K562 (cell line): ENCODE data around the gene BEX3.

Source experiments
- BRF1 ChIP-seq: IDR thresholded peaks from 3 replicates; pipeline ENCODE4 v1.6.1; 2011; ENCODE audit warnings: borderline replicate concordance, mild to moderate bottlenecking; ENCODE audit not compliant: insufficient read length; ENCODE audit errors: extremely low read depth
- CTBP1 ChIP-seq: fragments of 450-650 bp; IDR thresholded peaks from 2 replicates; pipeline ENCODE4 v1.6.1; 2016; ENCODE audit warnings: borderline replicate concordance
- EP400 ChIP-seq: fragments of 450-650 bp; IDR thresholded peaks from 2 replicates; pipeline ENCODE4 v1.6.1; 2017; ENCODE audit warnings: antibody characterized with exemption, mild to moderate bottlenecking, moderate library complexity
- KLF13 ChIP-seq: fragments of 450-650 bp; IDR thresholded peaks from 2 replicates; pipeline ENCODE4 v1.6.1; 2016; ENCODE audit warnings: missing genetic modification characterization, low read depth, mild to moderate bottlenecking, missing compliant biosample characterization, moderate library complexity, borderline replicate concordance
- PHTF2 ChIP-seq: fragments of 250-450 bp; sonication (Bioruptor Pico); IDR thresholded peaks from 2 replicates; pipeline ENCODE4 v1.5.0; 2021; ENCODE audit warnings: mild to moderate bottlenecking
- POLR2A ChIP-seq: fragments of 450-650 bp; conservative IDR thresholded peaks from 2 replicates; pipeline ENCODE4 v1.6.1; 2016
- RAD21 ChIP-seq, 2 experiments: fragments of 250-450 bp in 1 of 2; fragments of 450-650 bp in 1 of 2; sonication (Bioruptor Pico) in 1 of 2; formaldehyde crosslinking in 1 of 2; IDR thresholded peaks in 1 of 2; conservative IDR thresholded peaks in 1 of 2; 2 replicates each; pipeline versions ENCODE4 v1.4.0 to v1.8.0; 2020 to 2022; ENCODE audit warnings: mild to moderate bottlenecking in 2 of 2, moderate library complexity in 1 of 2
- RAD51 ChIP-seq: fragments of 450-650 bp; IDR thresholded peaks from 2 replicates; pipeline ENCODE4 v1.7.1; 2016; ENCODE audit warnings: low read depth, mild to moderate bottlenecking, borderline replicate concordance
- ZNF263 ChIP-seq: sonication (generic); formaldehyde crosslinking; IDR thresholded peaks from 2 replicates; pipeline ENCODE4 v1.8.0; 2022; ENCODE audit warnings: mild to moderate bottlenecking, missing genetic modification reagents, borderline replicate concordance

GRCh38 chrX:103413705-103414387, 37.5 kb downstream of the BEX3 start:
- TF ChIP-seq RAD51 (no peak), EP400 (no peak), PHTF2 (CRISPR knock-in tag) (no peak), RAD21 (CRISPR knock-in tag; conservative IDR thresholded peaks at IDR 0.05 in 1 of 2, IDR thresholded peaks at IDR 0.05 in 1 of 2) (no peak), POLR2A (no peak), ZNF263 (CRISPR knock-in tag) (no peak), CTBP1 (no peak), KLF13 (tag) (no peak), BRF1 (no peak)
